Hair follicular keratinocyte (primary cell): ENCODE results near the gene FOS. TPM values are rescaled to one million over a fixed set of nuclear protein-coding genes. Genes with fewer than 3 reads are reported as not detected.

Source experiments
- total RNA-seq: library from RNA; depleted of rRNA; stranded (reverse); fragments of >200 nt; gene quantifications from 2 replicates; pipeline ENCODE4 v1.2.3, GENCODE V29; 2015

Gene FOS
- total RNA-seq: 75.6 and 185 TPM in 2 replicates

DNA sequence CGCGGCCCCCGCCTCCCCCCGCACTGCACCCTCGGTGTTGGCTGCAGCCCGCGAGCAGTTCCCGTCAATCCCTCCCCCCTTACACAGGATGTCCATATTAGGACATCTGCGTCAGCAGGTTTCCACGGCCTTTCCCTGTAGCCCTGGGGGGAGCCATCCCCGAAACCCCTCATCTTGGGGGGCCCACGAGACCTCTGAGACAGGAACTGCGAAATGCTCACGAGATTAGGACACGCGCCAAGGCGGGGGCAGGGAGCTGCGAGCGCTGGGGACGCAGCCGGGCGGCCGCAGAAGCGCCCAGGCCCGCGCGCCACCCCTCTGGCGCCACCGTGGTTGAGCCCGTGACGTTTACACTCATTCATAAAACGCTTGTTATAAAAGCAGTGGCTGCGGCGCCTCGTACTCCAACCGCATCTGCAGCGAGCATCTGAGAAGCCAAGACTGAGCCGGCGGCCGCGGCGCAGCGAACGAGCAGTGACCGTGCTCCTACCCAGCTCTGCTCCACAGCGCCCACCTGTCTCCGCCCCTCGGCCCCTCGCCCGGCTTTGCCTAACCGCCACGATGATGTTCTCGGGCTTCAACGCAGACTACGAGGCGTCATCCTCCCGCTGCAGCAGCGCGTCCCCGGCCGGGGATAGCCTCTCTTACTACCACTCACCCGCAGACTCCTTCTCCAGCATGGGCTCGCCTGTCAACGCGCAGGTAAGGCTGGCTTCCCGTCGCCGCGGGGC, at the start of gene FOS:
FOS (plus strand) TSS at position 407 of the 731 bp plus-strand sequence; CDS start at position 562, 155 bp downstream.

Other genes with a start within 250 kb of the FOS start
- 6.8 and 12.2 TPM in 2 replicates for gene MLH3, start 227.4 kb upstream of the FOS start, total RNA-seq
- gene ACYP1, start 214.8 kb upstream of the FOS start, total RNA-seq: 9.1 and 27.3 TPM in 2 replicates
- 0.57 TPM in 1 of 2 replicates, not detected in the other for gene ZC2HC1C, start 209.2 kb upstream of the FOS start, total RNA-seq
- gene NEK9, start 151.8 kb upstream of the FOS start, total RNA-seq: 11.4 and 20.8 TPM in 2 replicates
- gene TMED10, start 102.2 kb upstream of the FOS start, total RNA-seq: 259 and 317 TPM in 2 replicates
- 14.3 and 35.6 TPM in 2 replicates for gene JDP2, start 149.2 kb downstream of the FOS start, total RNA-seq
- not detected in 2 replicates for gene BATF, start 243.6 kb downstream of the FOS start, total RNA-seq